ENCODE data around the gene PARP16.

DNA sequence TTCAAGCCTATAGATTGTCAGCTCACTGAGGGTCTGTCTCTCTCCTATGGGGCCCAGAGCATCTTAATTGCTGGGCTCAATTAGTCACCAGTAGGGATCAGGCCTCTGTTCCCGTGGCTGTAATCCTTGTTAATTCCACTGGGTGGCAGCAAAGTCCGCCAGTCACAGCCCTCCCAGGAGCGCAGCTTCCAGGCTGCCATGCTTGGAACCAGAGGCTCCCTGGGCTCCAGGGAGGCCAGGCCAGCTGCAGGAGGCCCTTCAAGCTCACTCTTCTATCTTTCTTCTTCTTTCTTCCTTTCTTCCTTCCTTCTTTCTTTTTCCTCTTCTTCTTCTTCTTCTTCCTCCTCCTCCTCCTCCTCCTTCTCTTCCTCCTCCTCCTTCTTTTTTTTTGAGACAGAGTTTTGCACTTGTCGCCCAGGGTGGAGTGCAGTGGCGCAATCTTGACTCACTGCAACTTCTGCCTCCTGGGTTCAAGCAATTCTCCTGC, 32.2 kb upstream of the PARP16 start:
- TF ChIP-seq, protein P1, sequence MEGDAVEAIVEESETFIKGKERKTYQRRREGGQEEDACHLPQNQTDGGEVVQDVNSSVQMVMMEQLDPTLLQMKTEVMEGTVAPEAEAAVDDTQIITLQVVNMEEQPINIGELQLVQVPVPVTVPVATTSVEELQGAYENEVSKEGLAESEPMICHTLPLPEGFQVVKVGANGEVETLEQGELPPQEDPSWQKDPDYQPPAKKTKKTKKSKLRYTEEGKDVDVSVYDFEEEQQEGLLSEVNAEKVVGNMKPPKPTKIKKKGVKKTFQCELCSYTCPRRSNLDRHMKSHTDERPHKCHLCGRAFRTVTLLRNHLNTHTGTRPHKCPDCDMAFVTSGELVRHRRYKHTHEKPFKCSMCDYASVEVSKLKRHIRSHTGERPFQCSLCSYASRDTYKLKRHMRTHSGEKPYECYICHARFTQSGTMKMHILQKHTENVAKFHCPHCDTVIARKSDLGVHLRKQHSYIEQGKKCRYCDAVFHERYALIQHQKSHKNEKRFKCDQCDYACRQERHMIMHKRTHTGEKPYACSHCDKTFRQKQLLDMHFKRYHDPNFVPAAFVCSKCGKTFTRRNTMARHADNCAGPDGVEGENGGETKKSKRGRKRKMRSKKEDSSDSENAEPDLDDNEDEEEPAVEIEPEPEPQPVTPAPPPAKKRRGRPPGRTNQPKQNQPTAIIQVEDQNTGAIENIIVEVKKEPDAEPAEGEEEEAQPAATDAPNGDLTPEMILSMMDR (IDR thresholded peaks at IDR 0.05; ENCODE audit: poor library complexity) = peak; percentile 89
- no peak for TF ChIP-seq EZH2 (IDR thresholded peaks at IDR 0.05; ENCODE audit: borderline replicate concordance)
